Stimulated activated naive CD8-positive, alpha-beta T cell treated with anti-CD3 and anti-CD28 coated beads, Interleukin-15, Interleukin-2, amounts not matched to agents 100 ng/mL and 50 ng/mL, for 24 hours (primary cell): ENCODE measurements around the gene URI1.
"Not testable (repeated sequence)": the region's sequence is repeated elsewhere in the genome, so short reads cannot be mapped to it uniquely, and the experiment has no call there.

Experiments used
- H3K27ac Mint-ChIP-seq: one replicate; pipeline ENCODE4 v1.8.0; 2021; ENCODE audit warnings: mild to moderate bottlenecking, mixed read lengths
- H3K27me3 Mint-ChIP-seq: one replicate; pipeline ENCODE4 v1.8.0; 2021; ENCODE audit warnings: mixed read lengths
- H3K36me3 Mint-ChIP-seq: one replicate; pipeline ENCODE4 v1.8.0; 2021; ENCODE audit warnings: low read depth, mixed read lengths
- H3K4me1 Mint-ChIP-seq: one replicate; pipeline ENCODE4 v1.8.0; 2021; ENCODE audit warnings: low read depth, mixed read lengths
- H3K4me3 Mint-ChIP-seq: one replicate; pipeline ENCODE4 v1.8.0; 2021; ENCODE audit warnings: mild to moderate bottlenecking, mixed read lengths
- H3K9me3 Mint-ChIP-seq: one replicate; pipeline ENCODE4 v1.8.0; 2021; ENCODE audit warnings: mixed read lengths

The URI1 gene

DNA sequence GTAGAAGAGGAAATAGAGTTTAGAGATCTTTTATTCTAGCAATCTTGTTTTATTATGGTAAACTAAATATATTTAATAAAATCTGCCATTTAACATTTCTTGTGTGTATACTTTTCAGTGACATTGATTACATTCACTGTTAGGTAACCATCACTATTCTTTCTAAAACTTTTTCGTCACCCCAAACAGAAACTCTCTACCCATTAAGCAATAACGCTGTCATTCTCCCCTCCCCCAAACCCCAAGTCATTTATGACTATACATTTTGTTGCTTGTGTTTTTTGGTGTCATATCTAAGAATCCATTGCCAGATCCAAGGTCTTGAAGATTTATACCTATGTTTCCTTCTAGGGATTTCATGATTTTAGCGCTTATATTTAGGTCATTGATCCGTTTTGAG, 10.6 kb downstream of the URI1 start:
- peaks cover 63% of the 10 kb centered on the region for H3K4me1 Mint-ChIP-seq
- peak overlapping the region; percentile 47 for H3K27ac Mint-ChIP-seq
- no peak overlapping the region for H3K4me3 Mint-ChIP-seq
- H3K27me3 Mint-ChIP-seq = no peaks in the 10 kb centered on the region
- peaks cover 3% of the 10 kb centered on the region for H3K9me3 Mint-ChIP-seq
- H3K36me3 Mint-ChIP-seq = peaks cover 41% of the 10 kb centered on the region

DNA sequence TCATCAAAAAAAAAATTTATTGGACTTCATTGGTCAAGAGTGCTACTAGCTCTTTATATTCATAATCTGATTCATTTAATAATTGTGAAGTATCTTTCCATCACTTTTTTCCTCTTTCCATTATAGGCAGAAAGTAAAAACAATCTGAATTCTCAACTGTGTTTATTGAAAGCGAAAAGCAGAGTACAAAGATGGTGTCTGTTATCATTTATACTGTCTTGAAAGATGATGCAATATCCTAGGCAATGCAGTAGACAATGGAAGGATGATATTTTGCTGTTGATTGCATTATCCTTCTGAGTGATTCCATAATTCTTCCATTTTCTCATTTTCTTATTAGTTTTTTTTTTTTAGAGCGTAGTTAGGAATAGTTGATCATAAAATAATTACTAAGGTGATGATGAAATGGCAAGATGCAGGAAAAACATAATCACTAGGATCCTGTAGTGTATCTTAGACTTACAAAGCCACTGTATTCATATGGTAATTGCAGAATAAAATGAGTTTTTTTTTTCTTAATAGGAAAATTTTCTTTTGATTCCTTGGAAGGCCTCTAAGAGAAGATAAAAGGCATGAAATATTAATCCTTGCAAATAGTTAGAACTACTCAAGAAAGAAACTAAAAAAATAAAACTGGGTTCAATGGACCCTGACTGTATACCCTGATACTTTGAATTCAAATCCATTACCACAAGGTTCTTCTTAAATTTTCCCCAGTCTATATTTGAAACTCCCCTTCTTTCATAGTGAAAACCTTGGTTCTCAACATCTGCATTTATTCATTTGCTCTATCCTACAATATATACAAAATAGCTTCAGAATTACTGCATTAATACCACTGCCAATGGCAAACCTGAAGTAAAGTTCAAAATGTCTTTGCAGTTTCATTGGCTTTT, 11.6 kb downstream of the URI1 start:
- Mint-ChIP-seq H3K9me3 (no peaks in the 10 kb centered on the region), H3K27ac (no peak overlapping the region), H3K27me3 (no peaks in the 10 kb centered on the region), H3K36me3 (peaks cover 31% of the 10 kb centered on the region), H3K4me1 (peaks cover 54% of the 10 kb centered on the region), H3K4me3 (no peak overlapping the region)

DNA sequence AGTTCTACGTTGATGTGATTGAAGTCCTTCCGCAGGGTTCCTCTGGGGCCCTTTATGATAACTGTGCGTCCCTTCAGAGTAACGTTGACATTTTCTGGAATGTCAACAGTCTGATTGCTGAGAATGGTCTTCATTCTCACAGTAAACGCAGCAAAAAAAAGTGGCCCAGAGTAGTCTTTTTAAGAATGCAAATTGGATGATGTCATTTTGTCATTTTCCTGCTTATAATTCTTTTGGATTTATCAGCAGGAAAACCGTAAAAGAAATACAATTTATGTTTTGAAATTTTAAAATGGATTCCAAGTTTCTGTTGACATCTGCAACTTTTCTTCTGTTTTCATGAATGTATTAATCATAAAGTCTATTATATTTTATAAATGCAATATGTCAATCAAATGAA, 14.8 kb downstream of the URI1 start:
- H3K27ac Mint-ChIP-seq = no peak overlapping the region
- no peaks in the 10 kb centered on the region for H3K9me3 Mint-ChIP-seq
- peaks cover 26% of the 10 kb centered on the region for H3K36me3 Mint-ChIP-seq
- no peaks in the 10 kb centered on the region for H3K27me3 Mint-ChIP-seq
- H3K4me1 Mint-ChIP-seq = peaks cover 57% of the 10 kb centered on the region
- no peak overlapping the region for H3K4me3 Mint-ChIP-seq

DNA sequence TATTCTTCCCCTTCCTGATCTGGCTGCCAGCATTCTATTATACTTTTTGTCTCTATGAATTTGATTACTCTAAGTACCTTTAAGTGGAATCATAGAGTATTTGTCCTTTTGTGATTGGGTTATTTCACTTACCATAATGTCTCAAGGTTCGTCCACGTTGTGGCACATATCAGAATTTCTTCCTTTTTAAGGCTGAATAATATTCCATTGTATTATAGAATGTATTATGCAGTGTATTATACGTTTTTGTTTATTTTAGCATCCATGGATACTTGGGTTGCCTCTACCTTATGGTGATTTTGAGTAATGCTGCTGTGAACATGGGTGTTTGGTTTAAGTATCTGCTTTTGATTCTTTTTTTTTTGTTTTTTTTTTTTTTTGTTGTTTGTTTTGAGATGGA, 19.3 kb downstream of the URI1 start:
- Mint-ChIP-seq H3K27ac (no peak overlapping the region), H3K4me1 (peaks cover 70% of the 10 kb centered on the region), H3K4me3 (no peak overlapping the region)

DNA sequence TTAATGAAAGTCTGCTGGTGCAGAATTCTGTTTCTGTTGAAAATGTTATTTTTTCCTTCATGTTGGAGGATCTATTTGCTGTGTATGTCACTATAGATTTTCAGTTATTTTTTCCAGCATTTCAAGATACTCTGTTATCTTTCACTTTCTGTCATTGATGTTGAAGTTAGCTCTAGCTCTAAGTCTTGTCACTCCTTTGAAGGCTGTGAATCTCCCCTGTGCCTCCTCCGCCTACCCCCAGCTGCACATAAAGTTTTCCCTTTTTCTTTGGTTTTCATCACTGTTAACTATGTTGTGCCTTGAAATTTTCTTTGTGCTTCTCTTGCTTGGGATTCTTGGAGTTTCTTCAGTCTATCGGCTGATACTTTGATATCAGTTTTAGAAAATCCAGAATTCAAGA, 20.8 kb downstream of the URI1 start:
- Mint-ChIP-seq H3K4me3 (no peak overlapping the region), H3K4me1 (peaks cover 80% of the 10 kb centered on the region), H3K27ac (no peak overlapping the region), H3K27me3 (no peaks in the 10 kb centered on the region), H3K36me3 (peaks cover 12% of the 10 kb centered on the region), H3K9me3 (no peaks in the 10 kb centered on the region)

More for the DNA sequence above, 19.3 kb downstream of the URI1 start:
- Mint-ChIP-seq H3K36me3 (peaks cover 17% of the 10 kb centered on the region), H3K9me3 (no peaks in the 10 kb centered on the region), H3K27me3 (no peaks in the 10 kb centered on the region)

DNA sequence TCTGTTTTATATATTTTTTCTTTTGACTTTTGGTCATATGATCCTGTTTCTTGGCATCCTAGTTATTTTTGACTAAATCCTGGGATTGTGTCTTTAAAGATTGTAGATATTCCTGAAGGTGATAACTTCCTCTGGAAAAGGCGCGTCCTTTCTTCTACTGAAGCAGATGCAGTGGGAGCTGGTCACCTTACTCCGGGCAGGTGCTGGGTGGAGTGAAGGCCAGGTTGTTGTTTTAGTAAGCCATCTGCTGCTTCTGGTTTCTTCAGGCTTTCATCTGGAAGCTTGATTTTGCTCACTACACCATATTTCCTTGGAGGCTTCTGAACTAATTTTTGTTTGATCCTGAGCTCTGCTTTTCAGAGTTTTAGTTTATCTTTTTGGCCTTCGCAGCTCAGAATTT, 21.5 kb downstream of the URI1 start:
- H3K4me3 Mint-ChIP-seq = no peak overlapping the region
- no peaks in the 10 kb centered on the region for H3K27me3 Mint-ChIP-seq
- H3K36me3 Mint-ChIP-seq = peaks cover 12% of the 10 kb centered on the region
- H3K9me3 Mint-ChIP-seq = no peaks in the 10 kb centered on the region
- peaks cover 82% of the 10 kb centered on the region for H3K4me1 Mint-ChIP-seq
- H3K27ac Mint-ChIP-seq = no peak overlapping the region

GRCh38 chr19:29964171-29964570, 22.1 kb downstream of the URI1 start:
- no peaks in the 10 kb centered on the region for H3K27me3 Mint-ChIP-seq
- no peak overlapping the region for H3K4me3 Mint-ChIP-seq
- peaks cover 86% of the 10 kb centered on the region for H3K4me1 Mint-ChIP-seq
- no peaks in the 10 kb centered on the region for H3K9me3 Mint-ChIP-seq
- H3K27ac Mint-ChIP-seq = no peak overlapping the region
- H3K36me3 Mint-ChIP-seq = peaks cover 12% of the 10 kb centered on the region

GRCh38 chr19:29965492-29965891, 23.5 kb downstream of the URI1 start:
- H3K27me3 Mint-ChIP-seq = no peaks in the 10 kb centered on the region
- no peak overlapping the region for H3K27ac Mint-ChIP-seq
- H3K4me3 Mint-ChIP-seq = no peak overlapping the region
- peaks cover 82% of the 10 kb centered on the region for H3K4me1 Mint-ChIP-seq
- peaks cover 8% of the 10 kb centered on the region for H3K36me3 Mint-ChIP-seq
- no peaks in the 10 kb centered on the region for H3K9me3 Mint-ChIP-seq

GRCh38 chr19:29966142-29966541, 24.1 kb downstream of the URI1 start:
- H3K9me3 Mint-ChIP-seq, H3K4me3 Mint-ChIP-seq, H3K27ac Mint-ChIP-seq, H3K27me3 Mint-ChIP-seq, H3K36me3 Mint-ChIP-seq: not testable (repeated sequence)
- H3K4me1 Mint-ChIP-seq = peaks cover 84% of the 10 kb centered on the region

DNA sequence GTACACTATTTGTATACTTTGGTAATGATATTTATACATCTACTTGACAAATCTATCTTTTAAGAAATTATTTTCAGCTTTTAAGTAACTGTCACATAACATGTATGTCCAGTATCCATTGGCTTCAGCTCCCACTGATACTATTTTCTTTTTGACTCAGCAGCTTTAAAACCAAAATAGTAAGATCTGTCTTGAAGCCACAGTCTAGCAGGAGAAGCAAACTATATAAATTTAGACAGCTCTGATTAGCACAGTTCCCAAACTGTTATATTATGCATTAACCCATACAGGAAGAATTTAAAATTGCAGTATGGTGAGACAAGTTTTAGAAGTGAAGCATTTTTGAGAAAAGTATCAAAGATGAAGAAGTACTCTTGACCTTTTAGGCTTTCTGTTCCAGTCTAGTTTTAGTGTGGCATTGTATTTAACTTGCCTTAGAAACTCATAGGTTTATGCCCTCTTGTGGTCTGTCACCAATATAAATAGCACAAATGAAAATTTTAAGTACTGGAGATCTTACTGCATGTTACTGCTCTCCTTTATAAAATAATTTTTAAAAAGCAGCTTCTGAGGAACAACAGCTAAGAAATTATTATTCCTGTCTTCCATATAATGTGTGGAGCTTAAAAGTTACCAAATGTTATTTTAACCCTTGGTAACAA, 24.7 kb downstream of the URI1 start:
- H3K9me3 Mint-ChIP-seq = no peaks in the 10 kb centered on the region
- no peak overlapping the region for H3K4me3 Mint-ChIP-seq
- no peaks in the 10 kb centered on the region for H3K27me3 Mint-ChIP-seq
- H3K36me3 Mint-ChIP-seq = peaks cover 4% of the 10 kb centered on the region
- peaks cover 83% of the 10 kb centered on the region for H3K4me1 Mint-ChIP-seq
- H3K27ac Mint-ChIP-seq = no peak overlapping the region

DNA sequence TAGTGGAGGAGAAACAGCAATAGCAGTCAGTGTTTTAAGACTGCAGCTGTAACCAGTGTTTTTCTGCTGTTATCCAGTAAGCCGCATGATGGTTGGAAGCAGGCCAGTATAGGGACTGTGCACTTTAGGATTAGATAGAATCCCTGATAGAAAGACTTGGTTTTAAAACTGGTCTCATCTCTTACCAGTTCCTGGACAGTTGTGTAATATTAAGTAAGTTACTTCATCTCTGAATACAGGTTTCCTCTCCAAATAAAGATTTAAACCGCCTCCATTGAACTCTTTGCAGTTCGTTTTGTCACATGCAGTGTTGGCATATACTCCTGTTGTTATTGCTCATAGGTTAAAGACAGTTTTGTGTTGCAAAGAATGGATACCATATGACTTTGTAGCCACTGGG, 25.6 kb downstream of the URI1 start:
- H3K27ac Mint-ChIP-seq = no peak overlapping the region
- H3K4me3 Mint-ChIP-seq = no peak overlapping the region
- H3K9me3 Mint-ChIP-seq = no peaks in the 10 kb centered on the region
- H3K27me3 Mint-ChIP-seq = no peaks in the 10 kb centered on the region
- peaks cover 83% of the 10 kb centered on the region for H3K4me1 Mint-ChIP-seq
- H3K36me3 Mint-ChIP-seq = peaks cover 4% of the 10 kb centered on the region

DNA sequence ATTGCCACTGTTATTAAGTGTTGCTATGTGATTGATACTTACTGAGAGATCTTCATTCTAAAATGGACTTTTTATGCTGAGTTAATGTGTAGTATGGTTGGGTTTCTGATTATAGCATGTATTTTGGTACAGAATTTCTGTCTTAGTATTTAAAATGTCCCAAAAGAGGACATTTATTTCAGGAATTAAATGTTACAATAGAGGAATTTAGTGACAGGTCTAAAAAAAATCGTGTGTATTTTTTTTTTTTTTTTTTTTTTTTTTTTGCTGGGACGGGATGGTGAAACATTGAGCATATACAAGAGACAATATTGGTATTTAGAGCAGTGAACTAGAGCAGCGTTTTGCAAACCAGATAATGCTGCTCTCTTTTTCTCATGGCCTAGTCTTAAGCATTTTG, 27.9 kb downstream of the URI1 start:
- H3K36me3 Mint-ChIP-seq = peaks cover 4% of the 10 kb centered on the region
- no peak overlapping the region for H3K4me3 Mint-ChIP-seq
- no peaks in the 10 kb centered on the region for H3K9me3 Mint-ChIP-seq
- H3K27ac Mint-ChIP-seq = no peak overlapping the region
- H3K4me1 Mint-ChIP-seq = peaks cover 75% of the 10 kb centered on the region
- no peaks in the 10 kb centered on the region for H3K27me3 Mint-ChIP-seq

DNA sequence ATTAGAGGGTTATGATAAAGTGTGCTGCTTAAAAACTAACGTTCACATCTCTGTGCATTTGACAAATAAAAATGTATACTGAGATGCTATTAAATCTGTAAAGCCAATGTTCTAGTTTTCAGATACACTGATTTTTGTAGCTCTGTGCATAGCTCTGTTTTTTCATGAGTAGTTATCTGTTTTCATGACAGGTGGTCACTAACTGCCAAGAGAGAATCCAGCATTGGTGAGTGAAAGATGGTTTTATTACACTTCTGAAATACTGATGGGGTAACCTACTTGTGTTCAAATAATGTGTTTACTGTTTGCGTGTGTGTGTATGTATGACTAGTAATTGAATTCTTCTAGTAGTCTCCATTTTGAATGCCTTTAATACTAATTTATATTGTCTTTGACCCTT, 29.0 kb downstream of the URI1 start:
- Mint-ChIP-seq H3K4me1 (peaks cover 68% of the 10 kb centered on the region), H3K4me3 (no peak overlapping the region), H3K36me3 (peaks cover 8% of the 10 kb centered on the region), H3K9me3 (no peaks in the 10 kb centered on the region), H3K27ac (no peak overlapping the region), H3K27me3 (no peaks in the 10 kb centered on the region)

DNA sequence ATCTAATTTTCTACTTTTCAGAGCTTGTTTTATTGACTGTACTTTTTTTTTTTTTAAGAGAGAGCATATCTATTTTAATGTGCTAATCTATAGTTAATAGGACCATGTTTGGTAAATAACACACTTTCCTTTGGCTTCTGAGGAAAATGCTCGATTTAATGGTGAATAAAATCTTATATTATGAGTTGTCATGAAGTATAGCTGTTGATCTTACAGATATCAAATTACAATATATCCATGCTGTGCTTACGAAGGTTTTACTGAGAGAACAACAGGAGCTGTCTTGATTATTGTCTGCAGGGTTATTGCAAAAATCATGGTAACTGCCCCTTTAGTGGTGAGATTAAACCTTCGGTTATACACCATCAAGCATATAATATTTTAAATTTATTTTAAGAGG, 29.6 kb downstream of the URI1 start:
- H3K4me1 Mint-ChIP-seq = peaks cover 68% of the 10 kb centered on the region
- H3K27ac Mint-ChIP-seq = no peak overlapping the region
- H3K9me3 Mint-ChIP-seq = no peaks in the 10 kb centered on the region
- peaks cover 12% of the 10 kb centered on the region for H3K36me3 Mint-ChIP-seq
- no peaks in the 10 kb centered on the region for H3K27me3 Mint-ChIP-seq
- no peak overlapping the region for H3K4me3 Mint-ChIP-seq

DNA sequence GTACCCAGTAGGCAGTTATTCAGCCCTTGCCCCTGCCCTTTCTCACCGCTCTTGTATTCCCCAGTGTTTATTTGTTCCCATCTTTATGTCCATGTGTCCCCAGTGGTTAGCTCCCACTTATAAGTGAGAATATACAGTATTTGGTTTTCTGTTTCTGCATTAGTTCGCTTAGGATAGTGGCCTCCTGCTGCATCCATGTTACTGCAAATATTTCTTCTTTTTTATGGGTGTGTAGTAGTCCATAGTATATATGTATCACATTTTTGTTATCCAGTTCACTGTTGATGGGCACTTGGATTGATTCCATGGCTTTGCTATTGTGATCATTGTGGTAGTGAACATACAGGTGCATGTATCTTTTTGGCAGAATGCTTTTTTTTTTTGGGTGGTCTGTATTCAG, 32.7 kb downstream of the URI1 start:
- H3K4me3 Mint-ChIP-seq = no peak overlapping the region
- H3K27me3 Mint-ChIP-seq = no peaks in the 10 kb centered on the region
- no peaks in the 10 kb centered on the region for H3K9me3 Mint-ChIP-seq
- H3K4me1 Mint-ChIP-seq = peaks cover 69% of the 10 kb centered on the region
- peaks cover 9% of the 10 kb centered on the region for H3K36me3 Mint-ChIP-seq
- H3K27ac Mint-ChIP-seq = no peak overlapping the region
